HL-60 (cell line): ENCODE data around the gene PTPRT.

Experiments
- DNase-seq, 2 experiments: peaks; one replicate each; pipeline ENCODE4 v3.0.0-alpha.2; 2010 to 2020; ENCODE audit warnings: low read depth in 1 of 2, low spot score in 1 of 2
- H3K27ac ChIP-seq: fragments of 250-450 bp; sonication (Bioruptor Pico); replicated peaks from 2 replicates; pipeline ENCODE4 v1.5.1; 2020; ENCODE audit warnings: mild to moderate bottlenecking, moderate library complexity
- H3K27me3 ChIP-seq: fragments of 250-450 bp; sonication (Bioruptor Pico); 2 replicates; pipeline ENCODE4 v1.5.1; 2021; ENCODE audit warnings: mild to moderate bottlenecking, moderate library complexity; ENCODE audit not compliant: insufficient read depth, poor library complexity, severe bottlenecking
- H3K4me3 ChIP-seq: replicated peaks from 2 replicates; pipeline ENCODE4 v1.5.1; 2011; ENCODE audit warnings: mild to moderate bottlenecking, control low read depth, low read length; ENCODE audit not compliant: insufficient read depth
- GABPA ChIP-seq: IDR thresholded peaks from 2 replicates; pipeline ENCODE4 v1.6.1; 2012; ENCODE audit warnings: low read depth
- POLR2AphosphoS5 ChIP-seq: IDR thresholded peaks from 2 replicates; pipeline ENCODE4 v1.6.1; 2012; ENCODE audit warnings: low read depth
- SPI1 ChIP-seq: IDR thresholded peaks from 2 replicates; pipeline ENCODE4 v1.6.1; 2012; ENCODE audit warnings: low read depth, mild to moderate bottlenecking, borderline replicate concordance
- TF ChIP-seq, protein P1 (sequence below): IDR thresholded peaks from 2 replicates; pipeline ENCODE4 v1.6.1; 2012; ENCODE audit warnings: low read depth; ENCODE audit not compliant: insufficient replicate concordance
- TF ChIP-seq, protein P2 (sequence below): IDR thresholded peaks from one replicate; pipeline ENCODE4 v1.5.1; 2011; ENCODE audit warnings: low read length, control low read depth, inconsistent platforms; ENCODE audit not compliant: insufficient read depth

The PTPRT gene

DNA sequence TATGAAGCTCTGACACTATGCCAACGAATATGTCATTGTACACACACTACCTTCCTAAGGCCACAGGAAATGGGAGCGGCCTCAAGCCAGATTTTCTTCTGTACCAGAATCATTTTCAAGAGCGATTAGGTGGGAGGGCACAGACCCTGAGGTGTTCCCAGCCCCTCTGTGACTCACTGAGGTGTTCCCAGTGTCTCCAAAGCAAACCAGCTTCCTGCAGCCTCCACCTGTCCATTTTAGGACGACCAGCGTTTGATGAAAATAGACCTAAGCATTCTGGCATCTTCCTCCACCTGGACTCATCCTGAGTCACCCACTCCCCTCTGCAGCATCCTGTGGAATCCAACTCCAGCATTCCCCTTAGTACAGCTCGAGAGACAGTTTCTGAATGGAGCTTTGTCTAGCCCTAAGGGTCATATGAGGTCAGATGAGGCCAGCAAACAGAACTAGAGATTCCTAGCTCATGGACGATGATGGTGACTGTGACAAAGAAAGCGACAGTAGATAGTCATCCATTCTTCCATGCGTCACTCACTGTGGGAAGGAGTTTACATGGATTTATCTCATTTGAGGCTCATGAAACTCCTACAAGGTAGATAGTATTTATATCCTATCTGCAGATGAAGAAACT lies 203.4 kb downstream of the PTPRT start:
- Histone ChIP-seq H3K4me3 (no peak overlapping the region), H3K27me3 (no peaks in the 10 kb centered on the region), H3K27ac (no peak overlapping the region)
- TF ChIP-seq GABPA: no peak
- no peak for DNase-seq

DNA sequence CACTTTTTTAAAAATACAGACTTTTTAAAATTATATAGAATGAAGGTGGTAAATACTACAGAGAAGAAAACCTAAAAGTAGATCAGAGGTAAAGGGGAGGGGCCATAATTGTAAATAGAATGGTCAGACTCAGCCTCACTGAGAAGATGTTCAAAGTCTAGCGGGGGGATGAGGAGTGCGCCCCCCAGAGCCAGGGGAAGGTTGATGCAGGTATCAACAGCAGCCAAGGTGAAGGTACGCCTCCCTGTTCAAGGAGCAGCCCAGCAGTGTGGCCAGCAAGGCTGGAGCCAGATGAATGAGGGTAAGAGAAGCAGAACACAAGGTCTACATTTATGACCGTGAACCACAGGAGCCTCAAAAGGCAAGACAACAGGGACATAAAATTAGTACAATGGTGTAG lies 204.1 kb downstream of the PTPRT start:
- no peak for DNase-seq
- Histone ChIP-seq H3K4me3 (no peak overlapping the region), H3K27ac (no peak overlapping the region), H3K27me3 (peaks cover 6% of the 10 kb centered on the region)
- TF ChIP-seq GABPA: no peak
- no peak for TF ChIP-seq POLR2AphosphoS5
- TF ChIP-seq SPI1: no peak
- TF ChIP-seq, protein P1, sequence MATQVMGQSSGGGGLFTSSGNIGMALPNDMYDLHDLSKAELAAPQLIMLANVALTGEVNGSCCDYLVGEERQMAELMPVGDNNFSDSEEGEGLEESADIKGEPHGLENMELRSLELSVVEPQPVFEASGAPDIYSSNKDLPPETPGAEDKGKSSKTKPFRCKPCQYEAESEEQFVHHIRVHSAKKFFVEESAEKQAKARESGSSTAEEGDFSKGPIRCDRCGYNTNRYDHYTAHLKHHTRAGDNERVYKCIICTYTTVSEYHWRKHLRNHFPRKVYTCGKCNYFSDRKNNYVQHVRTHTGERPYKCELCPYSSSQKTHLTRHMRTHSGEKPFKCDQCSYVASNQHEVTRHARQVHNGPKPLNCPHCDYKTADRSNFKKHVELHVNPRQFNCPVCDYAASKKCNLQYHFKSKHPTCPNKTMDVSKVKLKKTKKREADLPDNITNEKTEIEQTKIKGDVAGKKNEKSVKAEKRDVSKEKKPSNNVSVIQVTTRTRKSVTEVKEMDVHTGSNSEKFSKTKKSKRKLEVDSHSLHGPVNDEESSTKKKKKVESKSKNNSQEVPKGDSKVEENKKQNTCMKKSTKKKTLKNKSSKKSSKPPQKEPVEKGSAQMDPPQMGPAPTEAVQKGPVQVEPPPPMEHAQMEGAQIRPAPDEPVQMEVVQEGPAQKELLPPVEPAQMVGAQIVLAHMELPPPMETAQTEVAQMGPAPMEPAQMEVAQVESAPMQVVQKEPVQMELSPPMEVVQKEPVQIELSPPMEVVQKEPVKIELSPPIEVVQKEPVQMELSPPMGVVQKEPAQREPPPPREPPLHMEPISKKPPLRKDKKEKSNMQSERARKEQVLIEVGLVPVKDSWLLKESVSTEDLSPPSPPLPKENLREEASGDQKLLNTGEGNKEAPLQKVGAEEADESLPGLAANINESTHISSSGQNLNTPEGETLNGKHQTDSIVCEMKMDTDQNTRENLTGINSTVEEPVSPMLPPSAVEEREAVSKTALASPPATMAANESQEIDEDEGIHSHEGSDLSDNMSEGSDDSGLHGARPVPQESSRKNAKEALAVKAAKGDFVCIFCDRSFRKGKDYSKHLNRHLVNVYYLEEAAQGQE: no peak
- TF ChIP-seq, protein P2, sequence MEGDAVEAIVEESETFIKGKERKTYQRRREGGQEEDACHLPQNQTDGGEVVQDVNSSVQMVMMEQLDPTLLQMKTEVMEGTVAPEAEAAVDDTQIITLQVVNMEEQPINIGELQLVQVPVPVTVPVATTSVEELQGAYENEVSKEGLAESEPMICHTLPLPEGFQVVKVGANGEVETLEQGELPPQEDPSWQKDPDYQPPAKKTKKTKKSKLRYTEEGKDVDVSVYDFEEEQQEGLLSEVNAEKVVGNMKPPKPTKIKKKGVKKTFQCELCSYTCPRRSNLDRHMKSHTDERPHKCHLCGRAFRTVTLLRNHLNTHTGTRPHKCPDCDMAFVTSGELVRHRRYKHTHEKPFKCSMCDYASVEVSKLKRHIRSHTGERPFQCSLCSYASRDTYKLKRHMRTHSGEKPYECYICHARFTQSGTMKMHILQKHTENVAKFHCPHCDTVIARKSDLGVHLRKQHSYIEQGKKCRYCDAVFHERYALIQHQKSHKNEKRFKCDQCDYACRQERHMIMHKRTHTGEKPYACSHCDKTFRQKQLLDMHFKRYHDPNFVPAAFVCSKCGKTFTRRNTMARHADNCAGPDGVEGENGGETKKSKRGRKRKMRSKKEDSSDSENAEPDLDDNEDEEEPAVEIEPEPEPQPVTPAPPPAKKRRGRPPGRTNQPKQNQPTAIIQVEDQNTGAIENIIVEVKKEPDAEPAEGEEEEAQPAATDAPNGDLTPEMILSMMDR: no peak

DNA sequence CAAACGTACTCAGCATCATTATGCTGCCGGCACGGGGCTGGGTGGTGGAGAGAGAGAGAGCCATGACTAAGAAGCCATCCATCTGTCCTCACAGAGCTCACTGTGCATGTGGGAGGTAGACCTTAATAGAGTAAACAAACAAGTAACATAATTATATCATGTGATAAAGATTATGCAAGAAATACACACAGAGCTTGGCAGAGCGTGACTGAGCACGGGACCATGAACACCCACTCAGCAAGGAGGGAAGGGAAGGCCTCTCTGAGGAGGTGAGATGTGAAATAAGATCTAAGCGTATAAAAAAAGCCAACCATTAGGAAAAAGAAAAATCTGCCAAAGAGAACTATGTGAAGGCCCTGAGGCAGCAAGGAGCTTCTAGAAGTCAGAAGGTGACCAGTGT lies 207.5 kb downstream of the PTPRT start:
- TF ChIP-seq, protein P2: no peak
- no peak for TF ChIP-seq GABPA
- TF ChIP-seq SPI1: no peak
- TF ChIP-seq, protein P1: no peak
- TF ChIP-seq POLR2AphosphoS5: no peak
- H3K4me3 ChIP-seq: no peak overlapping the region
- peaks cover 7% of the 10 kb centered on the region for H3K27me3 ChIP-seq
- H3K27ac ChIP-seq: no peak overlapping the region
- DNase-seq: no peak

DNA sequence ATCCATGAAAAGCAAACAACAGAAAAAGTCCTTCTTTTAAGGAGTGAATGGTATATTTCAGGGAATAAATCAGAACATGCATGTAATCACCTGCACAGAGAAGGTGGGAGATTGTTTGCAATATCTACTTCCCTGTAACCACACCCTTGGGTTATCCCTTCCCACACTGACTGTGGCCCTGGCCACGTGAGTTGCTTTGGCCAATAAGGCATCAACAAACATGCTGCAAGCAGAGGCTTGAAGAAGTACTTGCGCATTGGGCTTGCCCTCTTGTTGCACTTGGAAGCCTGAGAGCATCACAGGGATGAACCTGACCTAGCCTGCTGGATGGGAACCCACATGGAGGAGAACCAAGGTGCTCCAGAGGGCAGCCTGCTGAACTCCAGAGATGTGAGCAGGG lies 208.5 kb downstream of the PTPRT start:
- no peak overlapping the region for H3K27ac ChIP-seq
- TF ChIP-seq, protein P1: no peak
- TF ChIP-seq SPI1: no peak
- no peak overlapping the region for H3K4me3 ChIP-seq
- DNase-seq: no peak
- peaks cover 7% of the 10 kb centered on the region for H3K27me3 ChIP-seq
